Hematopoietic multipotent progenitor cell treated with erythropoietin and hydrocortisone succinate and interleukin-3 and kit ligand, for 17 days (in vitro differentiated cells): Measurements from ENCODE around the gene VPS52.
"Not testable (repeated sequence)": the region's sequence is repeated elsewhere in the genome, so short reads cannot be mapped to it uniquely, and the experiment has no call there.

ENCODE experiments used
- DNase-seq: peaks from one replicate; pipeline ENCODE4 v3.0.0-alpha.2; 2015; ENCODE audit warnings: low spot score

The VPS52 gene

GRCh38 chr6:33279257-33279695 lies 7.6 kb upstream of the VPS52 start:
- DNase-seq, result no peak

GRCh38 chr6:33278810-33279209 lies 7.1 kb upstream of the VPS52 start:
- DNase-seq, result no peak

- DNase-seq, result no peak
Measured at GRCh38 chr6:33278392-33278741, 6.7 kb upstream of the VPS52 start.

- DNase-seq, result no peak
Measured at GRCh38 chr6:33277663-33278391, 6.2 kb upstream of the VPS52 start.

GRCh38 chr6:33276864-33277662 lies 5.4 kb upstream of the VPS52 start, which contains the start of gene B3GALT4:
Gene B3GALT4 (plus strand): TSS chr6:33277123. CDS start chr6:33277420, 297 bp downstream.
- peak; percentile 88 for DNase-seq

GRCh38 chr6:33276581-33276863 lies 4.8 kb upstream of the VPS52 start:
- DNase-seq, result no peak

GRCh38 chr6:33275795-33276580 lies 4.3 kb upstream of the VPS52 start:
- not testable (repeated sequence) for DNase-seq

DNA sequence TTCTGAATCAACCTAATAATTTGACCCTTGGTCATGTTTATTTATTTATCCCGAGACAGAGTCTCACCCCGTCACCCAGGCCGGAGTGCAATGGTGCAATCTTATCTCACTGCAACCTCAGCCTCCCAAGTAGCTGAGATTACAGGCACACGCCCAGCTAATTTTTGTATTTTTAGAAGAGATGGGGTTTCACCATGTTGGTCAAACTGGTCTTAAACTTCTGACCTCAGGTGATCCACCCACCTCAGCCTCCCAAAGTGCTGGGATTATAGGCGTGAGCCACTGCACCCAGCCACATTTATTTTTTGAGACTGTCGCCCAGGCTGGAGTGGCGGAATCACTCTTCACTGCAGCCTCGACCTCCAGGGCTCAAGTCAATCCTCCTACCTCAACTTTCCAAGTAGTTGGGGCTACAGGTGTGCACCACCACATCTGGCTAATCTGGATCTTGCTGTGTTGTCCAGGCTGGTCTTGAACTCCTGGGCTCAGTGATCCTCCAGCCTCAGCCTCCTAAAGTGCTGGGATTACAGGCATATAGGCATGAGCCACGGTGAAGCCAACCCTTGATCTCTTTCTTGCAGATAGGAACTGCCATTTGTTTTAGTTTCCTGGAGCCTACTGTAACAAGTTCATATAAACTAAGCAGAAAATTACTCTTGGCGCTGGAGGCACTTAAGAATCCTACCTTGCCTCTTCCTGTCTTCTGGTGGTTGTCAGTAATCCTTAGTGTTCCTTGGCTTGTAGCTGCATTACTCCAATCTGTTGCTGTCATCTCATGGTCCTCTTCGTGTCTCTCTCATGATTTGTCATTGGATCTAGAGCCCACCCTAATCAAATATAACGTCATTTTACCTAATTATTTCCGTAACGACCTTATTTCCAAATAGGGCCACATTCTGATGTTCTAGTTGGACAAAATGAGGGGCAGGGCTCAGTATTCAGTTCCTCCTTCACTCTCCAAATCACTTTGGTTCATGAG lies 2.5 kb upstream of the VPS52 start:
- no peak for DNase-seq

GRCh38 chr6:33273129-33273923 lies 1.6 kb upstream of the VPS52 start:
- no peak for DNase-seq

GRCh38 chr6:33272275-33273128 lies 826 bp upstream of the VPS52 start:
- no peak for DNase-seq

DNA sequence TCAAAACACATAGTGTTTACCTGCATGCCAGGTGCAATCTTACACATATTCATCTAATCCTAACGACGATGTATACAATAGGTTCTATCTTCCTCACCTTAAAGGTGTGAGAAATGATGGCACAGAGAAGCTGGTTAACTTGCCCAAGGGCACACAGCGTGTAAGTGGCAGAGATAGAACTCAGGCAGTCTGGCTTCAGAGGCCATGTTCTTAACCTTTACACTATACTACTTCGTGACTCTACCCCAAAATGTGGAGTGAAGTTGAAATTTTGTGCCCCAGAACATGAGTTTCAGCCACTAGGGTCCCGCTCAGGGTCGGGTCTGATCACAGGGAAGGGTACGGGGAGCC lies 584 bp downstream of the VPS52 start:
- DNase-seq, result no peak

DNA sequence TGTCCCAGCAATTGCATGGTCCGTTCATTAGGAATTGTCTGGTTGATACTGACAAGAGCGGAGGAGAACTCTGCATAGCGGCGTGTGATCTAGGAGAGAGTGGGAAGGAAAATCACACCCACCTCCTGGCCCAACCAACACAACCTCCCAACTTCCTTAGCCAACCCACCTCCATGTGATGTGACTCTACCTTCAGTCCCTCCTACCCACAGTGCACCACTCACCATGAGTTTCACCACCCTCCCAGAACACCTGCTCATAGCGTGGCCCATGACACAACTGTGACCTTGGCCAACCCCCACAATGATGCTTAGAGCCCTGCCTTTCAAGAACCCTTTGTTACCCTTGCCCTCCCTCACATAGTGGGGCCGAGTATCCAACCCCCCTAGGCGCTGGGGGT lies 7.7 kb downstream of the VPS52 start:
- DNase-seq, result no peak

DNA sequence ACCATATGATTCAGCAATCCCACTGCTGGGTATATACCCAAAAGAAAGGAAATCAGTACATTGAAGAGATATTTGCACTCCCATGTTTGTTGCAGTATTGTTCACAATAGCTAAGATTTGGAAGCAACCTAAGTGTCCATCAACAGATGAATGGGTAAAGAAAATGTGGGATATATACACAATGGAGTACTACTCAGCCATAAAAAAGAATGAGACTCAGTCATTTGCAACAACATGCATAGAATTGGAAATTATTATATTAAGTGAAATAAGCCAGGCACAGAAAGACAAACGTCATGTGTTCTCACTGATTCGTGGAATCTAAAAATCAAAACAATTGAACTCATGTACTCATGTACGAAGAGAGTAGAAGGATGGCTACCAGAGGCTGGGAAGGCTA lies 9.2 kb downstream of the VPS52 start:
- DNase-seq, result not testable (repeated sequence)

GRCh38 chr6:33259032-33259431 lies 12.6 kb downstream of the VPS52 start:
- no peak for DNase-seq

GRCh38 chr6:33254591-33254990 lies 17.1 kb downstream of the VPS52 start:
- DNase-seq, result no peak

DNA sequence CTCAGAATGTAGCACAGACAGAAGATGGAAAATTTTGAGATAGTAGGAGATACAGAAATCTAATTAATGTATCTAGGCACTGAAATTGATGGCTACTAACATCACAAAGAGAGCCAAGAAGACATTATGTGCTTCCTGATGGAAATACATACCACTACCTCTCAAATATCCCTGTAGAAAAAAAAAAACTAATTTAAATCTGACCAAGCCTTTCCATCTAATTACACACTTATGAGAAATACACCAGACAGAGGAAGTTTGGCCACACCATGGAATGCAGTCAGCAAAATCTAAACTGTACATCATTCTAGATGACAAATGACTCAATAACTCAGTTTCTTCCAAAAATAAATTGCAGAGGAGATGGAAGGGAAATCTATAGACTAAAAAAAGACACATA lies 18.9 kb downstream of the VPS52 start:
- no peak for DNase-seq

DNA sequence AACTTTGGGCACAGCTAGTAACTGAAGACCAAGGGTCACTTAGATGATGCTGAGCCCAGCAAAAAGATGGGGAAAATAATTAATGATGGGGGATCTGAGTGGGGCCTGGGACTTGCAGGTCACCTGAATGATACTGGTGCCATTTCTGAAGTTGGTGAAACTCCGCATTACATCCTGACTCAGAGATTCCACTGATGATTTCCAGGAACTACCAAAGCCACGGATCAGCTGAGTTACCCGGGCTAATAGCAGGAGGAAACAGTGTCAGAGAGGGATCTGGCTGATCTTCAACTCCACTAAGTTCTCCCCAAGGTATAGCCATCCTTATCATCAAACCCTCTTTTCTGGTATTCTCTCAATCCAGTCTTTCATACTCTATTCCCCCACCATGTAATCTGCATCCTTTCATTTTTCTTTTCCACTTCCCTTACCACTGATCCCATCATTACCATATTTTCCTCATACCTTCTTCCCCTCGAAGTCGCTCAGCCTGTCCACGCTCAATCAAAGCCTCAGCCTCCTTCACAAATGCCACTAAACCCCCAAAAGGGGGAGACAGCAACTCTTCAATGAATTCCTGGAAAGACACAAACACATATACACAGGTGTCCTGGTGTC lies 20.2 kb downstream of the VPS52 start:
- no peak for DNase-seq

DNA sequence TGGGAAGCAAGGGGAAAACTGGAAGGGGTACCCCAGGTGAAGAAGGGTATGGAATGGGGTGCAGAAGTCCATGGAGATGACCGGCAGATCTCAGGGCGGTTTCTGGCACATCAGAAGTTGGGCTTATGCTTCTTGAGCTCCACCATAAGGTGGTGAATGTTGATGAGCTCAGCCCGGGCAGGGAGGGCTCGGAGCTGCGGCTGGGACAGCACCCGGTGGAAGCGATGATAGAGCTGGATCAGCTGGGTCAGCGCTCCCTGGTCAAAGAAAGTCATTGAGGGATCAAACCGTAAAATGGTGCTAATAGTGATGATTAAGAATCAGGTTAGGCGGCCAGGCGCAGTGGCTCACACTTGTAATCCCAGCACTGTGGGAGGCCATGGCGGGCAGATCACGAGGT lies 20.9 kb downstream of the VPS52 start:
- no peak for DNase-seq
